Esophagus (tissue), 2 donors: ENCODE measurements around the gene FNTB. TPM values are rescaled to one million over a fixed set of nuclear protein-coding genes. Genes with fewer than 3 reads are reported as not detected.

Experiments
- H3K27ac ChIP-seq, 2 donors: one replicate each; pipeline ENCODE4 v1.5.1; 2013; ENCODE audit warnings: low read depth in 2 of 2, mild to moderate bottlenecking in 2 of 2, inconsistent platforms in 1 of 2, low read length in 1 of 2, moderate library complexity in 1 of 2
- H3K27me3 ChIP-seq, 2 donors: one replicate each; pipeline ENCODE4 v1.6.1; 2013; ENCODE audit warnings: low read length in 2 of 2, control low read depth in 1 of 2, mild to moderate bottlenecking in 1 of 2; ENCODE audit not compliant: insufficient read depth in 2 of 2, control insufficient read depth in 1 of 2
- H3K36me3 ChIP-seq, 2 donors: one replicate each; pipeline ENCODE4 v1.6.1; 2013; ENCODE audit warnings: low read length in 1 of 2; ENCODE audit not compliant: control insufficient read depth in 2 of 2, insufficient read depth in 2 of 2
- H3K4me1 ChIP-seq, 2 donors: one replicate each; pipeline ENCODE4 v1.6.1; 2013; ENCODE audit warnings: low read length in 1 of 2; ENCODE audit not compliant: control insufficient read depth in 2 of 2, insufficient read depth in 2 of 2
- H3K4me3 ChIP-seq, 2 donors: one replicate each; pipeline ENCODE4 v1.5.1; 2013; ENCODE audit warnings: low read length in 2 of 2, mild to moderate bottlenecking in 2 of 2, low read depth in 1 of 2, moderate library complexity in 1 of 2
- H3K9me3 ChIP-seq, 2 donors: one replicate each; pipeline ENCODE4 v1.6.1; 2013; ENCODE audit warnings: mild to moderate bottlenecking in 2 of 2, low read depth in 1 of 2, low read length in 1 of 2, moderate library complexity in 1 of 2; ENCODE audit not compliant: control insufficient read depth in 2 of 2, insufficient read depth in 1 of 2
- WGBS, 2 donors: extraction: QIAGEN DNeasy Blood & Tissue Kit; methylation state at CpG; one replicate each; pipeline ENCODE4 v1.1.7; 2013; 5-methylcytosine and 5-hydroxymethylcytosine counted together
- polyA plus RNA-seq, 2 donors: library from polyadenylated mRNA; stranded (reverse); fragments of 200-250 nt; gene quantifications; one replicate each; pipeline ENCODE4 v1.2.3, GENCODE V29; 2013
- donor health status: healthy with polysubstance abuse.
- donor health status: Bipolar disorder and iron deficiency.

Gene FNTB
- polyA plus RNA-seq, 2 donors, result 13.3 to 14.6 TPM

GRCh38 chr14:65053466-65053865 is 66.8 kb downstream of the FNTB start:
- Histone ChIP-seq H3K4me3 (no peak overlapping the region), H3K36me3 (peaks cover 0 to 13% of the 10 kb centered on the region in 2 donors), H3K4me1 (peaks cover 0 to 6% of the 10 kb centered on the region in 2 donors), H3K27me3 (no peaks in the 10 kb centered on the region), H3K9me3 (no peaks in the 10 kb centered on the region), H3K27ac (no peak overlapping the region)
- 86 to 90% methylated on average over 3 of the region's 3 CpGs for WGBS, 2 donors

GRCh38 chr14:65054471-65055085 is 67.9 kb downstream of the FNTB start:
- WGBS, 2 donors, result 84 to 91% methylated on average over 23 of the region's 23 CpGs
- Histone ChIP-seq H3K36me3 (peaks cover 0 to 16% of the 10 kb centered on the region in 2 donors), H3K4me3 (no peak overlapping the region), H3K9me3 (no peaks in the 10 kb centered on the region), H3K27me3 (no peaks in the 10 kb centered on the region), H3K27ac (no peak overlapping the region), H3K4me1 (peaks cover 0 to 6% of the 10 kb centered on the region in 2 donors)

- Histone ChIP-seq H3K4me3 (no peak overlapping the region), H3K27me3 (no peaks in the 10 kb centered on the region), H3K27ac (no peak overlapping the region), H3K9me3 (no peaks in the 10 kb centered on the region), H3K4me1 (peaks cover 0 to 6% of the 10 kb centered on the region in 2 donors), H3K36me3 (peaks cover 8 to 31% of the 10 kb centered on the region in 2 donors)
These were observed 71.0 kb downstream of the FNTB start for GRCh38 chr14:65057695-65058094.

- Histone ChIP-seq H3K4me3 (no peak overlapping the region), H3K4me1 (peaks cover 0 to 12% of the 10 kb centered on the region in 2 donors), H3K27me3 (no peaks in the 10 kb centered on the region), H3K36me3 (peaks cover 20 to 27% of the 10 kb centered on the region in 2 donors), H3K27ac (peak overlapping the region in 1 of 2 donors; percentile 22), H3K9me3 (no peaks in the 10 kb centered on the region)
- WGBS, 2 donors, result 90% methylated on average over 16 of the region's 16 CpGs
These were observed 75.7 kb downstream of the FNTB start for GRCh38 chr14:65062096-65063075.

- Histone ChIP-seq H3K9me3 (no peaks in the 10 kb centered on the region), H3K27ac (peak overlapping the region; percentile 86 to 96), H3K36me3 (peaks cover 20 to 32% of the 10 kb centered on the region in 2 donors), H3K4me3 (no peak overlapping the region), H3K4me1 (peaks cover 0 to 25% of the 10 kb centered on the region in 2 donors), H3K27me3 (no peaks in the 10 kb centered on the region)
- WGBS, 2 donors, result 65 to 74% methylated on average over 7 of the region's 7 CpGs
These were observed 79.0 kb downstream of the FNTB start for GRCh38 chr14:65065719-65066118.

GRCh38 chr14:65069874-65070413 is 83.2 kb downstream of the FNTB start:
- H3K4me1 ChIP-seq, result peaks cover 7 to 33% of the 10 kb centered on the region in 2 donors
- WGBS, 2 donors, result 54 to 62% methylated on average over 5 of the region's 5 CpGs
- no peaks in the 10 kb centered on the region for H3K9me3 ChIP-seq
- peaks cover 0 to 12% of the 10 kb centered on the region in 2 donors for H3K36me3 ChIP-seq
- H3K27me3 ChIP-seq, result no peaks in the 10 kb centered on the region
- peak overlapping the region; percentile 85 to 88 for H3K27ac ChIP-seq
- no peak overlapping the region for H3K4me3 ChIP-seq

- WGBS, 2 donors, result 40 to 45% methylated on average over 12 of the region's 12 CpGs
These were observed 83.8 kb downstream of the FNTB start for GRCh38 chr14:65070471-65070976.

GRCh38 chr14:65071544-65071943 is 84.8 kb downstream of the FNTB start:
- Histone ChIP-seq H3K4me3 (no peak overlapping the region), H3K9me3 (no peaks in the 10 kb centered on the region), H3K36me3 (peaks cover under 1 to 18% of the 10 kb centered on the region in 2 donors), H3K27ac (peak overlapping the region; percentile 85 to 89), H3K27me3 (no peaks in the 10 kb centered on the region), H3K4me1 (peaks cover 7 to 26% of the 10 kb centered on the region in 2 donors)
- WGBS, 2 donors, result 80 to 83% methylated on average over 3 of the region's 3 CpGs

More at GRCh38 chr14:65070471-65070976, 83.8 kb downstream of the FNTB start:
- H3K27me3 ChIP-seq, result no peaks in the 10 kb centered on the region
- peaks cover 0 to 15% of the 10 kb centered on the region in 2 donors for H3K36me3 ChIP-seq
- H3K9me3 ChIP-seq, result no peaks in the 10 kb centered on the region
- H3K4me3 ChIP-seq, result peak overlapping the region in 1 of 2 donors; percentile 1
- H3K27ac ChIP-seq, result peak overlapping the region; percentile 85 to 88
- H3K4me1 ChIP-seq, result peaks cover 7 to 29% of the 10 kb centered on the region in 2 donors

- Histone ChIP-seq H3K9me3 (no peaks in the 10 kb centered on the region), H3K27me3 (no peaks in the 10 kb centered on the region), H3K4me1 (peaks cover 7 to 26% of the 10 kb centered on the region in 2 donors), H3K4me3 (no peak overlapping the region), H3K36me3 (peaks cover 7 to 23% of the 10 kb centered on the region in 2 donors), H3K27ac (peak overlapping the region; percentile 85 to 89)
- 90 to 97% methylated on average over 6 of the region's 6 CpGs for WGBS, 2 donors
These were observed 85.6 kb downstream of the FNTB start for GRCh38 chr14:65072256-65072655.
